CD4-positive, alpha-beta T cell treated with Interleukin-4 for 4 hours (primary cell): ENCODE results near the gene KCNJ13.
"Not testable (repeated sequence)": the region's sequence is repeated elsewhere in the genome, so short reads cannot be mapped to it uniquely, and the experiment has no call there.

Experiments
- DNase-seq: peaks from one replicate; pipeline ENCODE4 v3.0.0-alpha.2; 2020

Gene KCNJ13

GRCh38 chr2:232761301-232761907 is 15.0 kb downstream of the KCNJ13 start:
- DNase-seq: peak; percentile 66

GRCh38 chr2:232757905-232758304 is 18.5 kb downstream of the KCNJ13 start:
- DNase-seq: peak; percentile 19

GRCh38 chr2:232750135-232750671 is 26.2 kb downstream of the KCNJ13 start:
- DNase-seq: no peak

- no peak for DNase-seq
Measured at GRCh38 chr2:232749331-232749730, 27.0 kb downstream of the KCNJ13 start.

GRCh38 chr2:232748038-232748437 is 28.3 kb downstream of the KCNJ13 start:
- DNase-seq: no peak

- no peak for DNase-seq
Measured at GRCh38 chr2:232744963-232745362, 31.4 kb downstream of the KCNJ13 start.

GRCh38 chr2:232741972-232742371 is 34.4 kb downstream of the KCNJ13 start:
- no peak for DNase-seq

- DNase-seq: no peak
Measured at GRCh38 chr2:232741294-232741693, 35.1 kb downstream of the KCNJ13 start.

- no peak for DNase-seq
Measured at GRCh38 chr2:232731470-232731869, 44.9 kb downstream of the KCNJ13 start.

- DNase-seq: no peak
Measured at GRCh38 chr2:232728785-232729184, 47.6 kb downstream of the KCNJ13 start.

GRCh38 chr2:232723027-232723426 is 53.3 kb downstream of the KCNJ13 start:
- no peak for DNase-seq

- DNase-seq: no peak
Measured at GRCh38 chr2:232721882-232722281, 54.5 kb downstream of the KCNJ13 start.

GRCh38 chr2:232721261-232721660 is 55.1 kb downstream of the KCNJ13 start:
- no peak for DNase-seq

- not testable (repeated sequence) for DNase-seq
Measured at GRCh38 chr2:232720056-232720455, 56.3 kb downstream of the KCNJ13 start.
